ENCODE data around the gene FTMT.

DNA sequence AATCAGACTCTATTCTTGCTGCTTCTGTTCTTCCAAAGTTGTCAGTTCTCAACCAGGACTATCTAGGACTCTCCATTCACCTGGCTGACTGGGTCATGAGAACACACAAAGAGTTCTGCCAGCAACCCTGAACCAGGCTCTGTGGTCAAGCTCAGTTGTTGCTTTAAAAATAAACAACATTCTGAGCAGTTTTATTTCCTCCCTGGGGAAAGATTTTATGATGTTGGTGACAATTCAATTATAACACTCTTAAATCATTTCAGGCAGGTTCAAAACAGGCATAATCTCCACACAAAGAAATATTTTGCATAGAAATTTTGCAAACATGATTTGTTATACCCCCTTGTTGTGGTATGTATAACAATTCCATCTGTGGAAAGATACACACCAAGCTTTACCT lies 36.0 kb downstream of the FTMT start:
- TF ChIP-seq, protein P1, sequence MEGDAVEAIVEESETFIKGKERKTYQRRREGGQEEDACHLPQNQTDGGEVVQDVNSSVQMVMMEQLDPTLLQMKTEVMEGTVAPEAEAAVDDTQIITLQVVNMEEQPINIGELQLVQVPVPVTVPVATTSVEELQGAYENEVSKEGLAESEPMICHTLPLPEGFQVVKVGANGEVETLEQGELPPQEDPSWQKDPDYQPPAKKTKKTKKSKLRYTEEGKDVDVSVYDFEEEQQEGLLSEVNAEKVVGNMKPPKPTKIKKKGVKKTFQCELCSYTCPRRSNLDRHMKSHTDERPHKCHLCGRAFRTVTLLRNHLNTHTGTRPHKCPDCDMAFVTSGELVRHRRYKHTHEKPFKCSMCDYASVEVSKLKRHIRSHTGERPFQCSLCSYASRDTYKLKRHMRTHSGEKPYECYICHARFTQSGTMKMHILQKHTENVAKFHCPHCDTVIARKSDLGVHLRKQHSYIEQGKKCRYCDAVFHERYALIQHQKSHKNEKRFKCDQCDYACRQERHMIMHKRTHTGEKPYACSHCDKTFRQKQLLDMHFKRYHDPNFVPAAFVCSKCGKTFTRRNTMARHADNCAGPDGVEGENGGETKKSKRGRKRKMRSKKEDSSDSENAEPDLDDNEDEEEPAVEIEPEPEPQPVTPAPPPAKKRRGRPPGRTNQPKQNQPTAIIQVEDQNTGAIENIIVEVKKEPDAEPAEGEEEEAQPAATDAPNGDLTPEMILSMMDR (IDR thresholded peaks at IDR 0.05), result no peak
- no peak for TF ChIP-seq EP300 (IDR thresholded peaks at IDR 0.05; ENCODE audit: low read depth)
